ENCODE measurements around the gene RDH8.

Gene RDH8

GRCh38 chr19:9991425-9992191 is 21.7 kb upstream of the RDH8 start:
- H3K4me3 ChIP-seq (ENCODE audit: low read depth, low read length): no peak overlapping the region
- in situ Hi-C loops (cut with HindIII; ENCODE audit: low sequenced_read_pairs): no loop called here
- TF ChIP-seq CTCF (IDR thresholded peaks at IDR 0.05; ENCODE audit: low read depth, low read length, missing control alignments): no peak
- DNase-seq (ENCODE audit: low read depth): no peak

GRCh38 chr19:9995084-9995483 is 18.2 kb upstream of the RDH8 start:
- in situ Hi-C loops (cut with HindIII; ENCODE audit: low sequenced_read_pairs): no loop called here
- no peak overlapping the region for H3K4me3 ChIP-seq (ENCODE audit: low read depth, low read length)
- DNase-seq (ENCODE audit: low read depth): no peak
- TF ChIP-seq CTCF (IDR thresholded peaks at IDR 0.05; ENCODE audit: low read depth, low read length, missing control alignments): no peak

DNA sequence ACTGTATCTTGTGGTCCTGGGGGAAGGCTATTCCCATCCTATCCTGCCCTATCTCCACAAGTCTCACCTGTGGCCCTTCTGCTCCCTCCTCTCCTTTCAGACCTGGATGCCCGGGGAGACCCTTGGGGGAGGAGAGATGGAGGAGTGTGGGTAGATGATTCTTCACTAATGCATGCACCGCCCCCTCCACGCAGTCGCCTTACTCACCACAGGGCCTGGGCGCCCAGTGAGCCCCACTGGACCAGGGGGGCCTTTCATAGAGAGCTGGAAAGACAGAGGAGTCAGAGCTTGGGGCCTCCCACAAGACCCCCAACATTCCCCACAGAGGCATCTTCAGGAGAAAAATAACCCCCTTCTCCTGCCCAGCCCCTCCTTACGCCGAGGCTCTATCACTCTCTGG is 17.3 kb upstream of the RDH8 start:
- in situ Hi-C loops (cut with HindIII; ENCODE audit: low sequenced_read_pairs): no loop called here
- no peak for DNase-seq (ENCODE audit: low read depth)
- TF ChIP-seq CTCF (IDR thresholded peaks at IDR 0.05; ENCODE audit: low read depth, low read length, missing control alignments): no peak
- no peak overlapping the region for H3K4me3 ChIP-seq (ENCODE audit: low read depth, low read length)

- DNase-seq (ENCODE audit: low read depth): no peak
- in situ Hi-C loops (cut with HindIII; ENCODE audit: low sequenced_read_pairs): no loop called here
- no peak overlapping the region for H3K4me3 ChIP-seq (ENCODE audit: low read depth, low read length)
- TF ChIP-seq CTCF (IDR thresholded peaks at IDR 0.05; ENCODE audit: low read depth, low read length, missing control alignments): no peak
Measured at GRCh38 chr19:9996541-9996940, 16.7 kb upstream of the RDH8 start.

DNA sequence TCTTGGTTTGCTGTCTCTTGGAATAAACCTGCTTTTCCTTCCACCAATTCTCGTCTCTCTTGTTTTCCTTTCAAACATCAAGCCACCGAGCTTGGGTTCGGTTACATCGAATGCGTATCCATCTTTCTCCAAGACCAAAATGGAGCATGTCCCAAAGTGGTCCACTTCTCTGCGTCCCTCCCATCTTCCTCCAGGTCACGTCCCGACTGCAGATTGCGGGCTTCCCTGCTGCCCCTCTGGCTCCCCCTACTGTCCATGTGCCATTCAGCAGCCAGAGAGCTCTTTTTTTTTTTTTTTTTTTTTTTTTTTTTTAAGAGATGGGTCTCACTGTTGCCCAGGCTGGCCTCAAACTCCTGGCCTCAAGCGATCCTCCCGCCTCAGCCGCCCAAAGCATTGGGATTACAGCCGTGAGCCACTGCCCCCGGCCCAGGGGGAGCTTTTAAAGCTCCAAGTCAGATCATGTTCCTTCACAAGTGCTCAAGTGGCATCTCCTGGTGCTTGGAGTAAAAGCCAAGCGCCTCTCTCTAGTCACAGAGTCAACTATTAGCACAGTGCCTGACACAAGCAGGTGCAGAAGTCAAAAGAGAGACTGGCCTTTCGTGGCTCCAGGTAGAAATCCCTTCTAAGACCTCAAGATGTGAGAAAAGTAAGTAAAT is 13.0 kb upstream of the RDH8 start:
- no peak for DNase-seq (ENCODE audit: low read depth)

DNA sequence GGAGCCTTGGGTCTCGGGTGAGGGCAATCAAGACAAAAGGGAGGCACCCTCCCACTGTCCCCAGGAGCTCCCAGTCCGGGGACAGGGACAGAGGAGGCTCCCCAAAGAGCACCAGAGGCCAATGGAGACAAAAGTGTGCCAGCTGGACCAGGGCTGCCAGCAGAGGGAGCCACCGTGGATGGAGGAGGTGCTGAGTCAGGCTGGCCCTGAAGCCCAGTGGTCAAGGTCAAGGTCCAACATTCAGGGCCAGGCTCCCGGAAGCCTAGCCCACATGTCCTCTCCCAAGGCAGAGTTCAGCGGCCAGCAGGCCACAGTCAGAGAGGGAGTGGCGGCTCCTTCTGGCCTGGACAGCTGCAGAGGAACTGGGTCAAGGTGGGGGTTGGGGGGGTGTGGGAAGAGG is 11.4 kb upstream of the RDH8 start:
- TF ChIP-seq CTCF (IDR thresholded peaks at IDR 0.05; ENCODE audit: low read depth, low read length, missing control alignments): peak; percentile 29
- no peak overlapping the region for H3K4me3 ChIP-seq (ENCODE audit: low read depth, low read length)
- in situ Hi-C loops (cut with HindIII; ENCODE audit: low sequenced_read_pairs): no loop called here
- DNase-seq (ENCODE audit: low read depth): no peak

More for the DNA sequence above, 13.0 kb upstream of the RDH8 start:
- no peak overlapping the region for H3K4me3 ChIP-seq (ENCODE audit: low read depth, low read length)
- in situ Hi-C loops (cut with HindIII; ENCODE audit: low sequenced_read_pairs): no loop called here
- TF ChIP-seq CTCF (IDR thresholded peaks at IDR 0.05; ENCODE audit: low read depth, low read length, missing control alignments): peak; percentile 94

Data from astrocyte of the cerebellum (primary cell).